Thyroid gland (tissue), 4 donors: ENCODE data around the gene EBLN1.

ENCODE experiments used
- CTCF ChIP-seq, 6 experiments: fragments of 200-600 bp in 3 of 6; fragments of 450-650 bp in 3 of 6; sonication (generic) in 3 of 6; IDR thresholded peaks; one replicate each; pipeline ENCODE4 v1.5.1; 2016 to 2019; ENCODE audit warnings: antibody characterized with exemption in 6 of 6, mild to moderate bottlenecking in 2 of 6, inconsistent platforms in 1 of 6, moderate library complexity in 1 of 6
- POLR2A ChIP-seq, 2 donors: fragments of 450-650 bp; IDR thresholded peaks; one replicate each; pipeline ENCODE4 v1.6.1; 2017; ENCODE audit warnings: antibody characterized with exemption in 2 of 2, mild to moderate bottlenecking in 2 of 2, moderate library complexity in 1 of 2

- no peak for TF ChIP-seq POLR2A (IDR thresholded peaks at IDR 0.05)
- no peak for TF ChIP-seq CTCF (IDR thresholded peaks at IDR 0.05)
These were observed 12.0 kb upstream of the EBLN1 start for GRCh38 chr10:22229802-22230157.
